DMS153 treated with DMSO at 0.1 percent for 48 hours (cell line): Measurements from ENCODE around the gene NEU1.
"Not testable (repeated sequence)": the region's sequence is repeated elsewhere in the genome, so short reads cannot be mapped to it uniquely, and the experiment has no call there.

ENCODE experiments used
- DNase-seq: peaks from one replicate; lab custom pipeline; 2025; ENCODE audit not compliant: unreplicated experiment; lab: John Stamatoyannopoulos, UW

The NEU1 gene

DNA sequence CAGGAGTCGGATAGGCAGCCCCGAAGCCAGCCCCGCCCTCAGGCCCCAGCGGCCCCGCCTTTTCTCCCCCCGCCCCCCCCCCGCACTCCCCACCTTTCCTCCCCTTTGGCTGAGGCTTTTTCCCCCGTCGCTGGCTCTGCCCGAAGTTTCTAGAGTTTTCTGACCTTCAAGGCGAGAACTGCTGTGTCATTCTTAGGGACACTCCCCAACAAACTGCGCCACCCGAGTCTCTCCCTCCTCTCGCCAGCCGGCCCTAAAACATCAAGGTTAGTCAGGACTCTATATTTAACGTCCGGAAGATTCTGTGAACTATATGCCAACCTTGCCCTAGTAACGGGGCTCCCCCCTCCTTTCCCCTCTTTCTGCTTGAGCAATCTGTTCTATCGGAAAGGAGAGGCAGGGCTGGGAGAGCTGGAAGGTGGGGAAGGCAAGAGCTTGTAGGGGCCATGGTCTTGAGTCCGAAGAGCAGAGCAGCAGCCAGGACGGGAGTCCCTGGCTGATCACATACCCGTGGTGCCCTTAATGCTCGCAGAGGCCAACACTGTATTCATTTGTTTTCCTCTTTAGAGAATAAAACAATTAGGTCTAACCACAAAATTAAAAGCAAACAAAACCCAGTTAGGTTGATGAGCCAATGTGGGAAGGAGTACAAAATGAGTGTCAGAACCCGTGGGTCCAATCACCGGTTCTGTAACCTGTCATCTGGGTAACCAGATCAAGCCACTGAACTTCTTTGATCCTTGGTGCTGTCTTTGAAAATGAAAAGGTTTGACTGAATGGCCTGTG, 40.4 kb downstream of the NEU1 start:
- peak; percentile 42 for DNase-seq

DNA sequence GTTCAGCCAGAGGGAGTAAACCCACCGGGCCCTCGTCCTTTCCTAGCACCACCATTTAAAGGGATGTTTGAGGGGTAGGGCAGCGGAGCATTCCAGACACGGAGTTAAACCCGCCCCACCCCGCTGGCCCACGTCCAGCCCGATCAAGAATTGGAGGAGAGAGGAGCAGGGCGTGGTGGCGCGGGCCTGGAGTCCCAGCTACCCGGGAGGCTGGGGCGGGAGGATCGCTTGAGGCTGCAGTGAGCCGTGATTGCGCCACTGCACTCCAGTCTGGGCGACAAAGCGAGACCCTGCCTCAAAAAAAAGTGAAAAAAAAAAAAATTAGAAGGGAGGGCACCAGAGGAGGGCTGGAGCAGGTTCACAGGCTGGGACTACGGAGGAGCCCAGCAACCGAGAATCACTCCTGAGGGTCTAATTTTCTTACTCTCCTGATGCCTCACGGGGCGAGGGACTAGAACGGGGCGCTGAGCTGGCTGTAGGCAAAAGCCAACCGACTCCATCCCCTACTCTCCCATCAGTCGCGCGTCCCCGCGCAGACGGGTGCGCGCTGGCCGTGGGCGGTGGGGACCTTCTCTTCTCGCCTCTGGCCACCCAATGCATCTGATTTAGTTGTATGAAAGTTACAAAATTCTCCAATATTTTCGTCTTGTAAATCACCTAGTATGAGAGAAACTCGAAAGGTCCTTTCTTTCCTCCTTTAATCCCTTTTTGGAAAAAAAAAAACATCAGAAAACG, 41.2 kb downstream of the NEU1 start:
- no peak for DNase-seq

DNA sequence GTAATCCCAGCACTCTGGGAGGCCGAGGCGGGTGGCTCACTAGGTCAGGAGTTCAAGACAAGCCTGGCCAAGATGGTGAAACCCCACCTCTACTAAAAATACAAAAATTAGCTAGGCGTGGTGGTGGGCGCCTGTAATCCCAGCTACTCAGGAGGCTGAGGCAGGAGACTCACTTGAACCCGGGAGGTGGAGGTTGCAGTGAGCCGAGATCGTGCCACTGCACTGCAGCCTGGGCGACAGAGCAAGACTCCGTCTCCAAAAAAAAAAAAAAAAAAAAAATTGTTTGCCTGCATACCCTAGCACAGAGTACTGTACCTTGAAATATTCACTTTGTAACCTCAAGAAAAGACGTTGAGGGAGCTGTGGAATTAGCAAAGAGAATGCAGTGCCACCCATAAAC, 42.2 kb downstream of the NEU1 start:
- not testable (repeated sequence) for DNase-seq

DNA sequence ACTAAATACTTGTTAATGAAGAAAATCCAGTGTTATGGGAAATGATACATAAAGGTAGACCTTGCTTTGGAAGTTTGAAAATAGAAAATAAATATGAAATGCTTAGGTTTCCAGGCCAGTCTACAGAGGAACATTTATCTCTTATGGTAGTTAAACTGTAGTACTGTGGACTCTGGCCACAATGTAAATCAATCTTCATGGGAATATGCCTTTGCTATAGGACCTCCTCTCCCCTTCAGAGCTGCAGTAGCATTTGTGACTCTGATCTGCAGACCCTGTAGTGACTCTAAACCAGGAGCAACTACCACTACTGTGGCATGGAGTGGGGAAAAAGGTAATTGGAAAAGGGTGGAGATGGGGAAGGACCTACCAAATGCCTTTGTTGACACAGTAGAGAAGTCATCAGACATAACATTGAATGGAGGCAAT, 42.7 kb downstream of the NEU1 start:
- no peak for DNase-seq

DNA sequence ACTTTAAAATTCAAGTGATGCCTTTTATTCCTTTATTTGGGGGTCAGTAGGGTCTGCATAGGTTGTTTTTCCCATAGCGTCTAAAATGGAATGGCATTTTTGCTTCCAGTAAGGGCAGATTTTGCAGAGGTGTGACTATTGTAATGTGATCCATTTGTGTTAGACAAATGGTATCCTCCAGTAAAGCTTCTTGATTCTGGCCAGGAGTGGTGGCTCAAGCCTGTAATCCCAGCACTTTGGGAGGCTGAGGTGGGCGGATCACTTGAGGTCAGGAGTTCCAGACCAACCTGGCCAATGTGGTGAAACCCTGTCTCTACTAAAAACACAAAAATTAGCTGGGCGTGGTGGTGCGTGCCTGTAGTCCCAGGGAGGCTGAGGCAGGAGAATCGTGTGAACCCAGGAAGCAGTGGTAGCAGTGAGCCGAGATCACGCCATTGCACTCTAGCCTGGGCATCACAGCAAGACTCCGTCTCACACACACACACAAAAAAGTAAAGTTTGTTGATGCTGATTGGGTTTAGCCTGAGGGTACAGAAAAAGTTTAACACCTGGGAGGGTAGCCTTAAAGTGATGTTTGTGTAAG, 44.6 kb downstream of the NEU1 start:
- not testable (repeated sequence) for DNase-seq

DNA sequence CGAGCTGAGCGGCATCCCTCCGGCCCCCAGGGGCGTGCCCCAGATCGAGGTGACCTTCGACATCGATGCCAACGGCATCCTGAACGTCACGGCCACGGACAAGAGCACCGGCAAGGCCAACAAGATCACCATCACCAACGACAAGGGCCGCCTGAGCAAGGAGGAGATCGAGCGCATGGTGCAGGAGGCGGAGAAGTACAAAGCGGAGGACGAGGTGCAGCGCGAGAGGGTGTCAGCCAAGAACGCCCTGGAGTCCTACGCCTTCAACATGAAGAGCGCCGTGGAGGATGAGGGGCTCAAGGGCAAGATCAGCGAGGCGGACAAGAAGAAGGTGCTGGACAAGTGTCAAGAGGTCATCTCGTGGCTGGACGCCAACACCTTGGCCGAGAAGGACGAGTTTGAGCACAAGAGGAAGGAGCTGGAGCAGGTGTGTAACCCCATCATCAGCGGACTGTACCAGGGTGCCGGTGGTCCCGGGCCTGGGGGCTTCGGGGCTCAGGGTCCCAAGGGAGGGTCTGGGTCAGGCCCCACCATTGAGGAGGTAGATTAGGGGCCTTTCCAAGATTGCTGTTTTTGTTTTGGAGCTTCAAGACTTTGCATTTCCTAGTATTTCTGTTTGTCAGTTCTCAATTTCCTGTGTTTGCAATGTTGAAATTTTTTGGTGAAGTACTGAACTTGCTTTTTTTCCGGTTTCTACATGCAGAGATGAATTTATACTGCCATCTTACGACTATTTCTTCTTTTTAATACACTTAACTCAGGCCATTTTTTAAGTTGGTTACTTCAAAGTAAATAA, 45.3 kb downstream of the NEU1 start:
- not testable (repeated sequence) for DNase-seq

DNA sequence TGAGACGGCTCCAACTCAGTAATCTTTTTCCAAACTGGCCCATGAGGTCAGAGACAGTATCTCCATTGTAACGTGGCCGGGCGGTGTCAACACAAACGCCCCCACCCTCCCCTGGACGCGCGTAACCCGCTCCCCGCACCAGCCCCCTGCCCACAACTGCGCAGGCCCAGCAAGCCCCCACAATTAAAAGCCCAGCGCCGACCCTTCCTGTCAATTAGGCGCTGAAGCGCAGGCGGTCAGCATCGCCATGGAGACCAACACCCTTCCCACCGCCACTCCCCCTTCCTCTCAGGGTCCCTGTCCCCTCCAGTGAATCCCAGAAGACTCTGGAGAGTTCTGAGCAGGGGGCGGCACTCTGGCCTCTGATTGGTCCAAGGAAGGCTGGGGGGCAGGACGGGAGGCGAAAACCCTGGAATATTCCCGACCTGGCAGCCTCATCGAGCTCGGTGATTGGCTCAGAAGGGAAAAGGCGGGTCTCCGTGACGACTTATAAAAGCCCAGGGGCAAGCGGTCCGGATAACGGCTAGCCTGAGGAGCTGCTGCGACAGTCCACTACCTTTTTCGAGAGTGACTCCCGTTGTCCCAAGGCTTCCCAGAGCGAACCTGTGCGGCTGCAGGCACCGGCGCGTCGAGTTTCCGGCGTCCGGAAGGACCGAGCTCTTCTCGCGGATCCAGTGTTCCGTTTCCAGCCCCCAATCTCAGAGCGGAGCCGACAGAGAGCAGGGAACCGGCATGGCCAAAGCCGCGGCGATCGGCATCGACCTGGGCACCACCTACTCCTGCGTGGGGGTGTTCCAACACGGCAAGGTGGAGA, 47.4 kb downstream of the NEU1 start, which contains the start of the genes HSPA1A and HSPA1L:
TSS of gene HSPA1A (plus strand) at position 519 of the 814 bp plus-strand sequence. CDS start at position 733, 214 bp downstream.
TSS of gene HSPA1L (minus strand) at position 259 of the 814 bp plus-strand sequence. CDS start 3,311 bp downstream, outside the sequence.
- DNase-seq = peak; percentile 89

DNA sequence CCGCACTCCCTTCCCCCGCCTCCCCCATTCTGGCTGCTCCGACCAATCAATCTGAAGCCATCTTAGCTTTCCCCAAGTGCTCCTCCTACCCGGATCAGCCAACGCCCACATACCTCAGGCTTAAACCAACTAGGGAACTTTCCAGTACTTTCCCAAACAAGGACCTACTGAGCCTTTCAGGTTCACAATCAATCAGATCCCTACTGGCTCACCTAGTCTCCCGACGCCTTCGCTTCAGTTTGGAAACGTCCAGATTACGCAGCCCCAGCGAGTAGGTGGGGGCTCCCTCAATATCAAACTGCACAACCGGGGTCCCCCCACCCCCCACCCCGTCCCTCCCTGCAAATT, 48.0 kb downstream of the NEU1 start:
- DNase-seq = peak; percentile 94

DNA sequence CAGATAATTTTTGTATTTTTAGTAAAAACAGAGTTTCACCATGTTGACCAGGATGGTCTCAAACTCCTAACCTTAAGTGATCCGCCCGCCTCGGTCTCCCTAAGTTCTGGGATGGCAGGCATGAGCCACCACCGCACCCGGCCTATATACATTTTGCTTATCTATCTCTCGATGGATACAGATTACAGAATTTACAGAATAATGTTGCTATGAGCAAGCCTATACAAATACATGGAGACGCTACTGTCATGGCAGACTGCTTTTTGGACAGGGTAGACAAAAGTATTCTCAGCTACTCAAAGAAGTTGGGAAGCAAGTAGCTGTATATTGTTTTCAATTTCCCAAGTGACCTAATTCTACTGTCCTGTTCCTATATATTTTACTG, 49.2 kb downstream of the NEU1 start:
- no peak for DNase-seq

DNA sequence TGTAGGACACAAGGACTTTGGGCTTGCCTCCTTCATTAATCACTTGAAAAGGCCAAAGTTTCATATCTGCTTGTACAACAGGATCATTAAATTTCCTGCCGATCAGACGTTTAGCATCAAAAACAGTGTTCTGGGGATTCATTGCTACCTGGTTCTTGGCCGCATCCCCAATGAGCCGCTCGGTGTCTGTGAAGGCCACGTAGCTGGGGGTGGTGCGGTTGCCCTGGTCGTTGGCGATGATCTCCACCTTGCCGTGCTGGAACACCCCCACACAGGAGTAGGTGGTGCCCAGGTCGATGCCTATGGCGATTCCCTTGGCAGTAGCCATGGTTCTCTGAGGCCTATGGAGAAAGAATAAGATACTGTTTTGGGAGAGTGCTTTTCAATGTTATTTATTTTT, 51.0 kb downstream of the NEU1 start:
- no peak for DNase-seq

DNA sequence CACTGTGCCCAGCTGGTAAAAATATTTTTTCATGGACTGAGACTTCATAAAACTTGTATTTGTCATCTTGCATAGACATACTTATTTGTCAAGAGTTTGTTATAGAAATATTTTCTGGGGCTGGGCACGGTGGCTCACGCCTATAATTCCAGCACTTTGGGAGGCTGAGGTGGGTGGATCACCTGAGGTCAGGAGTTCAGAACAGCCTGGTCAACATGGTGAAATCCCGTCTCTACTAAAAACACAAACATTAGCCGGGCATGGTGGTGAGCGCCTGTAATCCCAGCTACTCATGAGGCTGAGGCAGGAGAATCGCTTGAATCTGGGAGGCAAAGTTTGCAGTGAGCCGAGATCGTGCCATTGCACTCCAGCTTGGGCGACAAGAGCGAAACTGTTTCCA, 54.0 kb downstream of the NEU1 start:
- not testable (repeated sequence) for DNase-seq
